ENCODE data around the gene DDX59. TPM values are rescaled to one million over a fixed set of nuclear protein-coding genes. Genes with fewer than 3 reads are reported as not detected.

The DDX59 gene
- total and polyA plus RNA-seq, 9 of the 15 experiments (the other 6 are each of a cell fraction or from before 2014, with no cell fraction given), result 8.3 to 30.4 (median 19.8) TPM

- TF ChIP-seq, protein P1, sequence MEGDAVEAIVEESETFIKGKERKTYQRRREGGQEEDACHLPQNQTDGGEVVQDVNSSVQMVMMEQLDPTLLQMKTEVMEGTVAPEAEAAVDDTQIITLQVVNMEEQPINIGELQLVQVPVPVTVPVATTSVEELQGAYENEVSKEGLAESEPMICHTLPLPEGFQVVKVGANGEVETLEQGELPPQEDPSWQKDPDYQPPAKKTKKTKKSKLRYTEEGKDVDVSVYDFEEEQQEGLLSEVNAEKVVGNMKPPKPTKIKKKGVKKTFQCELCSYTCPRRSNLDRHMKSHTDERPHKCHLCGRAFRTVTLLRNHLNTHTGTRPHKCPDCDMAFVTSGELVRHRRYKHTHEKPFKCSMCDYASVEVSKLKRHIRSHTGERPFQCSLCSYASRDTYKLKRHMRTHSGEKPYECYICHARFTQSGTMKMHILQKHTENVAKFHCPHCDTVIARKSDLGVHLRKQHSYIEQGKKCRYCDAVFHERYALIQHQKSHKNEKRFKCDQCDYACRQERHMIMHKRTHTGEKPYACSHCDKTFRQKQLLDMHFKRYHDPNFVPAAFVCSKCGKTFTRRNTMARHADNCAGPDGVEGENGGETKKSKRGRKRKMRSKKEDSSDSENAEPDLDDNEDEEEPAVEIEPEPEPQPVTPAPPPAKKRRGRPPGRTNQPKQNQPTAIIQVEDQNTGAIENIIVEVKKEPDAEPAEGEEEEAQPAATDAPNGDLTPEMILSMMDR (IDR thresholded peaks at IDR 0.05 in 2 of 3, conservative IDR thresholded peaks at IDR 0.05 in 1 of 3; ENCODE audit: insufficient read depth in 2 of 3, low read depth in 1 of 3, low read length in 3 of 3), result no peak
- TF ChIP-seq KAT7 (CRISPR knock-in tag; IDR thresholded peaks at IDR 0.05; ENCODE audit: borderline replicate concordance), result peak; percentile 89; the same call in 1 of the 2 replicates
- TF ChIP-seq PPARD (CRISPR knock-in tag; IDR thresholded peaks at IDR 0.05), result no peak
- TF ChIP-seq, protein P2, sequence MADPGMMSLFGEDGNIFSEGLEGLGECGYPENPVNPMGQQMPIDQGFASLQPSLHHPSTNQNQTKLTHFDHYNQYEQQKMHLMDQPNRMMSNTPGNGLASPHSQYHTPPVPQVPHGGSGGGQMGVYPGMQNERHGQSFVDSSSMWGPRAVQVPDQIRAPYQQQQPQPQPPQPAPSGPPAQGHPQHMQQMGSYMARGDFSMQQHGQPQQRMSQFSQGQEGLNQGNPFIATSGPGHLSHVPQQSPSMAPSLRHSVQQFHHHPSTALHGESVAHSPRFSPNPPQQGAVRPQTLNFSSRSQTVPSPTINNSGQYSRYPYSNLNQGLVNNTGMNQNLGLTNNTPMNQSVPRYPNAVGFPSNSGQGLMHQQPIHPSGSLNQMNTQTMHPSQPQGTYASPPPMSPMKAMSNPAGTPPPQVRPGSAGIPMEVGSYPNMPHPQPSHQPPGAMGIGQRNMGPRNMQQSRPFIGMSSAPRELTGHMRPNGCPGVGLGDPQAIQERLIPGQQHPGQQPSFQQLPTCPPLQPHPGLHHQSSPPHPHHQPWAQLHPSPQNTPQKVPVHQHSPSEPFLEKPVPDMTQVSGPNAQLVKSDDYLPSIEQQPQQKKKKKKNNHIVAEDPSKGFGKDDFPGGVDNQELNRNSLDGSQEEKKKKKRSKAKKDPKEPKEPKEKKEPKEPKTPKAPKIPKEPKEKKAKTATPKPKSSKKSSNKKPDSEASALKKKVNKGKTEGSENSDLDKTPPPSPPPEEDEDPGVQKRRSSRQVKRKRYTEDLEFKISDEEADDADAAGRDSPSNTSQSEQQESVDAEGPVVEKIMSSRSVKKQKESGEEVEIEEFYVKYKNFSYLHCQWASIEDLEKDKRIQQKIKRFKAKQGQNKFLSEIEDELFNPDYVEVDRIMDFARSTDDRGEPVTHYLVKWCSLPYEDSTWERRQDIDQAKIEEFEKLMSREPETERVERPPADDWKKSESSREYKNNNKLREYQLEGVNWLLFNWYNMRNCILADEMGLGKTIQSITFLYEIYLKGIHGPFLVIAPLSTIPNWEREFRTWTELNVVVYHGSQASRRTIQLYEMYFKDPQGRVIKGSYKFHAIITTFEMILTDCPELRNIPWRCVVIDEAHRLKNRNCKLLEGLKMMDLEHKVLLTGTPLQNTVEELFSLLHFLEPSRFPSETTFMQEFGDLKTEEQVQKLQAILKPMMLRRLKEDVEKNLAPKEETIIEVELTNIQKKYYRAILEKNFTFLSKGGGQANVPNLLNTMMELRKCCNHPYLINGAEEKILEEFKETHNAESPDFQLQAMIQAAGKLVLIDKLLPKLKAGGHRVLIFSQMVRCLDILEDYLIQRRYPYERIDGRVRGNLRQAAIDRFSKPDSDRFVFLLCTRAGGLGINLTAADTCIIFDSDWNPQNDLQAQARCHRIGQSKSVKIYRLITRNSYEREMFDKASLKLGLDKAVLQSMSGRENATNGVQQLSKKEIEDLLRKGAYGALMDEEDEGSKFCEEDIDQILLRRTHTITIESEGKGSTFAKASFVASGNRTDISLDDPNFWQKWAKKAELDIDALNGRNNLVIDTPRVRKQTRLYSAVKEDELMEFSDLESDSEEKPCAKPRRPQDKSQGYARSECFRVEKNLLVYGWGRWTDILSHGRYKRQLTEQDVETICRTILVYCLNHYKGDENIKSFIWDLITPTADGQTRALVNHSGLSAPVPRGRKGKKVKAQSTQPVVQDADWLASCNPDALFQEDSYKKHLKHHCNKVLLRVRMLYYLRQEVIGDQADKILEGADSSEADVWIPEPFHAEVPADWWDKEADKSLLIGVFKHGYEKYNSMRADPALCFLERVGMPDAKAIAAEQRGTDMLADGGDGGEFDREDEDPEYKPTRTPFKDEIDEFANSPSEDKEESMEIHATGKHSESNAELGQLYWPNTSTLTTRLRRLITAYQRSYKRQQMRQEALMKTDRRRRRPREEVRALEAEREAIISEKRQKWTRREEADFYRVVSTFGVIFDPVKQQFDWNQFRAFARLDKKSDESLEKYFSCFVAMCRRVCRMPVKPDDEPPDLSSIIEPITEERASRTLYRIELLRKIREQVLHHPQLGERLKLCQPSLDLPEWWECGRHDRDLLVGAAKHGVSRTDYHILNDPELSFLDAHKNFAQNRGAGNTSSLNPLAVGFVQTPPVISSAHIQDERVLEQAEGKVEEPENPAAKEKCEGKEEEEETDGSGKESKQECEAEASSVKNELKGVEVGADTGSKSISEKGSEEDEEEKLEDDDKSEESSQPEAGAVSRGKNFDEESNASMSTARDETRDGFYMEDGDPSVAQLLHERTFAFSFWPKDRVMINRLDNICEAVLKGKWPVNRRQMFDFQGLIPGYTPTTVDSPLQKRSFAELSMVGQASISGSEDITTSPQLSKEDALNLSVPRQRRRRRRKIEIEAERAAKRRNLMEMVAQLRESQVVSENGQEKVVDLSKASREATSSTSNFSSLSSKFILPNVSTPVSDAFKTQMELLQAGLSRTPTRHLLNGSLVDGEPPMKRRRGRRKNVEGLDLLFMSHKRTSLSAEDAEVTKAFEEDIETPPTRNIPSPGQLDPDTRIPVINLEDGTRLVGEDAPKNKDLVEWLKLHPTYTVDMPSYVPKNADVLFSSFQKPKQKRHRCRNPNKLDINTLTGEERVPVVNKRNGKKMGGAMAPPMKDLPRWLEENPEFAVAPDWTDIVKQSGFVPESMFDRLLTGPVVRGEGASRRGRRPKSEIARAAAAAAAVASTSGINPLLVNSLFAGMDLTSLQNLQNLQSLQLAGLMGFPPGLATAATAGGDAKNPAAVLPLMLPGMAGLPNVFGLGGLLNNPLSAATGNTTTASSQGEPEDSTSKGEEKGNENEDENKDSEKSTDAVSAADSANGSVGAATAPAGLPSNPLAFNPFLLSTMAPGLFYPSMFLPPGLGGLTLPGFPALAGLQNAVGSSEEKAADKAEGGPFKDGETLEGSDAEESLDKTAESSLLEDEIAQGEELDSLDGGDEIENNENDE (IDR thresholded peaks at IDR 0.05; ENCODE audit: low read depth, low read length), result no peak
- TF ChIP-seq ZNF445 (CRISPR knock-in tag; IDR thresholded peaks at IDR 0.05; ENCODE audit: low read depth), result no peak
- peak; percentile 86 for TF ChIP-seq MBD2 (IDR thresholded peaks at IDR 0.05; ENCODE audit: borderline replicate concordance, low read depth)
- peak; percentile 15 for TF ChIP-seq SMARCE1 (IDR thresholded peaks at IDR 0.05)
- TF ChIP-seq, protein P3, sequence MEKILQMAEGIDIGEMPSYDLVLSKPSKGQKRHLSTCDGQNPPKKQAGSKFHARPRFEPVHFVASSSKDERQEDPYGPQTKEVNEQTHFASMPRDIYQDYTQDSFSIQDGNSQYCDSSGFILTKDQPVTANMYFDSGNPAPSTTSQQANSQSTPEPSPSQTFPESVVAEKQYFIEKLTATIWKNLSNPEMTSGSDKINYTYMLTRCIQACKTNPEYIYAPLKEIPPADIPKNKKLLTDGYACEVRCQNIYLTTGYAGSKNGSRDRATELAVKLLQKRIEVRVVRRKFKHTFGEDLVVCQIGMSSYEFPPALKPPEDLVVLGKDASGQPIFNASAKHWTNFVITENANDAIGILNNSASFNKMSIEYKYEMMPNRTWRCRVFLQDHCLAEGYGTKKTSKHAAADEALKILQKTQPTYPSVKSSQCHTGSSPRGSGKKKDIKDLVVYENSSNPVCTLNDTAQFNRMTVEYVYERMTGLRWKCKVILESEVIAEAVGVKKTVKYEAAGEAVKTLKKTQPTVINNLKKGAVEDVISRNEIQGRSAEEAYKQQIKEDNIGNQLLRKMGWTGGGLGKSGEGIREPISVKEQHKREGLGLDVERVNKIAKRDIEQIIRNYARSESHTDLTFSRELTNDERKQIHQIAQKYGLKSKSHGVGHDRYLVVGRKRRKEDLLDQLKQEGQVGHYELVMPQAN (IDR thresholded peaks at IDR 0.05; ENCODE audit: borderline replicate concordance), result peak; percentile 91
- TF ChIP-seq RAD21 (CRISPR knock-in tag; conservative IDR thresholded peaks at IDR 0.05 in 1 of 2, IDR thresholded peaks at IDR 0.05 in 1 of 2), result no peak
- TF ChIP-seq ZNF263 (CRISPR knock-in tag; IDR thresholded peaks at IDR 0.05; ENCODE audit: borderline replicate concordance), result no peak
- TF ChIP-seq HDAC6 (IDR thresholded peaks at IDR 0.05; ENCODE audit: low read depth, low read length), result no peak
Observed at GRCh38 chr1:200620273-200621131, 49.2 kb downstream of the DDX59 start, which contains the start of gene KIF14 (continued).

All from K562 (cell line).